Karpas-422 (cell line): Measurements from ENCODE around the gene CHD8. TPM values are rescaled to one million over a fixed set of nuclear protein-coding genes. Genes with fewer than 3 reads are reported as not detected.

Experiments
- DNase-seq: peaks from one replicate; pipeline ENCODE4 v3.0.0-alpha.2; 2015
- H2AFZ ChIP-seq: fragments of 200-600 bp; sonication (generic); 2 replicates; pipeline ENCODE4 v1.6.1; 2014; ENCODE audit warnings: antibody characterized with exemption, low read length, mixed read lengths
- H3K27ac ChIP-seq: fragments of 200-600 bp; sonication (generic); 2 replicates; pipeline ENCODE4 v1.5.1; 2014; ENCODE audit warnings: mild to moderate bottlenecking, low read length, moderate library complexity
- H3K27me3 ChIP-seq: fragments of 200-600 bp; sonication (generic); 2 replicates; pipeline ENCODE4 v1.6.1; 2014; ENCODE audit warnings: low read length, mixed read lengths
- H3K36me3 ChIP-seq: fragments of 200-600 bp; sonication (generic); 2 replicates; pipeline ENCODE4 v1.6.1; 2014; ENCODE audit warnings: low read length, mixed read lengths; ENCODE audit not compliant: insufficient read depth
- H3K4me1 ChIP-seq: fragments of 200-600 bp; sonication (generic); 2 replicates; pipeline ENCODE4 v1.6.1; 2014; ENCODE audit warnings: mild to moderate bottlenecking, low read length, mixed read lengths
- H3K4me2 ChIP-seq: fragments of 200-600 bp; sonication (generic); 2 replicates; pipeline ENCODE4 v1.6.1; 2014; ENCODE audit warnings: low read length, low read depth, mild to moderate bottlenecking; ENCODE audit not compliant: poor library complexity, severe bottlenecking
- H3K4me3 ChIP-seq: fragments of 200-600 bp; sonication (generic); 2 replicates; pipeline ENCODE4 v1.5.1; 2014; ENCODE audit warnings: mild to moderate bottlenecking, antibody characterized with exemption, low read length, mixed read lengths
- H3K79me2 ChIP-seq: fragments of 200-600 bp; sonication (generic); 2 replicates; pipeline ENCODE4 v1.6.1; 2014; ENCODE audit warnings: mild to moderate bottlenecking, low read length, mixed read lengths
- H3K9ac ChIP-seq: fragments of 200-600 bp; sonication (generic); 2 replicates; pipeline ENCODE4 v1.6.0; 2014; ENCODE audit warnings: low read length
- H3K9me2 ChIP-seq: fragments of 200-600 bp; sonication (generic), shearing (Covaris generic); replicated peaks from 2 replicates; pipeline ENCODE4 v1.6.0; 2014; ENCODE audit warnings: mild to moderate bottlenecking, low read length, moderate library complexity; ENCODE audit not compliant: insufficient read depth
- H3K9me3 ChIP-seq: fragments of 300-700, 200-600 bp; sonication (generic); 2 replicates; pipeline ENCODE4 v1.6.1; 2014; ENCODE audit warnings: low read length, mixed read lengths
- H4K20me1 ChIP-seq: fragments of 200-600 bp; sonication (generic); 2 replicates; pipeline ENCODE4 v1.6.1; 2014; ENCODE audit warnings: mild to moderate bottlenecking, antibody characterized with exemption, low read length, low read depth; ENCODE audit not compliant: insufficient read depth
- total RNA-seq: library from RNA; depleted of rRNA; stranded (reverse); fragments of >200 nt; shearing (Covaris generic); gene quantifications from 2 replicates; pipeline ENCODE4 v1.2.3, GENCODE V29; 2014; ENCODE audit warnings: low replicate concordance; rRNA removed

Gene CHD8, protein sequence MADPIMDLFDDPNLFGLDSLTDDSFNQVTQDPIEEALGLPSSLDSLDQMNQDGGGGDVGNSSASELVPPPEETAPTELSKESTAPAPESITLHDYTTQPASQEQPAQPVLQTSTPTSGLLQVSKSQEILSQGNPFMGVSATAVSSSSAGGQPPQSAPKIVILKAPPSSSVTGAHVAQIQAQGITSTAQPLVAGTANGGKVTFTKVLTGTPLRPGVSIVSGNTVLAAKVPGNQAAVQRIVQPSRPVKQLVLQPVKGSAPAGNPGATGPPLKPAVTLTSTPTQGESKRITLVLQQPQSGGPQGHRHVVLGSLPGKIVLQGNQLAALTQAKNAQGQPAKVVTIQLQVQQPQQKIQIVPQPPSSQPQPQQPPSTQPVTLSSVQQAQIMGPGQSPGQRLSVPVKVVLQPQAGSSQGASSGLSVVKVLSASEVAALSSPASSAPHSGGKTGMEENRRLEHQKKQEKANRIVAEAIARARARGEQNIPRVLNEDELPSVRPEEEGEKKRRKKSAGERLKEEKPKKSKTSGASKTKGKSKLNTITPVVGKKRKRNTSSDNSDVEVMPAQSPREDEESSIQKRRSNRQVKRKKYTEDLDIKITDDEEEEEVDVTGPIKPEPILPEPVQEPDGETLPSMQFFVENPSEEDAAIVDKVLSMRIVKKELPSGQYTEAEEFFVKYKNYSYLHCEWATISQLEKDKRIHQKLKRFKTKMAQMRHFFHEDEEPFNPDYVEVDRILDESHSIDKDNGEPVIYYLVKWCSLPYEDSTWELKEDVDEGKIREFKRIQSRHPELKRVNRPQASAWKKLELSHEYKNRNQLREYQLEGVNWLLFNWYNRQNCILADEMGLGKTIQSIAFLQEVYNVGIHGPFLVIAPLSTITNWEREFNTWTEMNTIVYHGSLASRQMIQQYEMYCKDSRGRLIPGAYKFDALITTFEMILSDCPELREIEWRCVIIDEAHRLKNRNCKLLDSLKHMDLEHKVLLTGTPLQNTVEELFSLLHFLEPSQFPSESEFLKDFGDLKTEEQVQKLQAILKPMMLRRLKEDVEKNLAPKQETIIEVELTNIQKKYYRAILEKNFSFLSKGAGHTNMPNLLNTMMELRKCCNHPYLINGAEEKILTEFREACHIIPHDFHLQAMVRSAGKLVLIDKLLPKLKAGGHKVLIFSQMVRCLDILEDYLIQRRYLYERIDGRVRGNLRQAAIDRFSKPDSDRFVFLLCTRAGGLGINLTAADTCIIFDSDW (N-terminal part only)
- total RNA-seq = 152 and 158 TPM in 2 replicates

GRCh38 chr14:21455912-21456667, at the start of gene CHD8:
Gene CHD8, minus strand, starts transcription at chr14:21456123. Its CDS starts 24,480 bp downstream, at chr14:21431643.
- H3K27ac ChIP-seq = peak within 1 kb of the TSS; percentile 78
- H3K9me3 ChIP-seq = no peaks in the 10 kb centered on the region
- peak; percentile 100 for DNase-seq
- peak within 1 kb of the TSS; percentile 91 for H3K4me3 ChIP-seq
- H2AFZ ChIP-seq = peak within 1 kb of the TSS; percentile 80
- no peaks in the 10 kb centered on the region for H3K27me3 ChIP-seq
- 0 out of 2 replicates have a peak, but pooled peaks cover 11% of the 10 kb centered on the region for H4K20me1 ChIP-seq
- no peaks in the 10 kb centered on the region for H3K9me2 ChIP-seq
- peaks cover 9% of the 10 kb centered on the region; the same call in 1 of the 2 replicates for H3K36me3 ChIP-seq
- peak within 1 kb of the TSS; percentile 93 for H3K9ac ChIP-seq
- peaks cover 47% of the 10 kb centered on the region for H3K79me2 ChIP-seq
- H3K4me1 ChIP-seq = peaks cover 26% of the 10 kb centered on the region
- H3K4me2 ChIP-seq = peak within 1 kb of the TSS; percentile 90

GRCh38 chr14:21505012-21505553, 49.2 kb upstream of the CHD8 start:
- H3K4me3 ChIP-seq = no peak overlapping the region
- H4K20me1 ChIP-seq = peaks cover 9% of the 10 kb centered on the region; the same call in 1 of the 2 replicates
- H3K4me2 ChIP-seq = no peak overlapping the region
- H3K9ac ChIP-seq = no peak overlapping the region
- no peak for DNase-seq
- no peaks in the 10 kb centered on the region for H3K9me2 ChIP-seq
- no peaks in the 10 kb centered on the region for H3K9me3 ChIP-seq
- no peaks in the 10 kb centered on the region for H3K27me3 ChIP-seq
- peaks cover 51% of the 10 kb centered on the region for H3K36me3 ChIP-seq
- H2AFZ ChIP-seq = no peak overlapping the region
- peak overlapping the region; percentile 5; the same call in 1 of the 2 replicates for H3K27ac ChIP-seq
- peaks cover 65% of the 10 kb centered on the region for H3K79me2 ChIP-seq
- H3K4me1 ChIP-seq = peaks cover 12% of the 10 kb centered on the region

GRCh38 chr14:21503376-21503775, 47.5 kb upstream of the CHD8 start:
- H3K9me2 ChIP-seq = no peaks in the 10 kb centered on the region
- H3K36me3 ChIP-seq = peaks cover 66% of the 10 kb centered on the region
- H3K4me2 ChIP-seq = no peak overlapping the region
- no peak overlapping the region for H3K4me3 ChIP-seq
- H3K27ac ChIP-seq = no peak overlapping the region
- no peak overlapping the region for H2AFZ ChIP-seq
- peaks cover 48% of the 10 kb centered on the region for H3K79me2 ChIP-seq
- H4K20me1 ChIP-seq = 0 out of 2 replicates have a peak, but pooled peaks cover 5% of the 10 kb centered on the region
- no peaks in the 10 kb centered on the region for H3K9me3 ChIP-seq
- H3K27me3 ChIP-seq = no peaks in the 10 kb centered on the region
- DNase-seq = no peak
- H3K4me1 ChIP-seq = peaks cover 4% of the 10 kb centered on the region
- H3K9ac ChIP-seq = no peak overlapping the region

DNA sequence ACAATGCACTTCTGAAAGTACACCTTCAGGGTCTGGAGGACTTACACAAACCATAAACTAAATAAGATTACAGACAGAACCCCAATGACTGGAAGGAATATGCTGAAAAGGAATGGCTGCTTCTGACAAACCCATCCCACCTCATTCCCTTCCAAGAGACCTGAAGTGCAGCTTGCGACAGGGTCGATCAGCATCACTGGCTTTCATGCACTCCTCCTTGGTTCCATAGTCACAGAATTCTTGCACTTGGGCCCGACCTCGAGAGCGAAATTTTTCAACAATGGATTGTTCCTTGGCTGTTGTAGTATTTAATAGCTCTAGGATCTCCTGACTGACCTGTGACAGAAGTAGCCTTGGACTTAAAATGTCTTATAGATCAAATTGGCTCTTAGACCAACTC, 45.6 kb upstream of the CHD8 start:
- no peaks in the 10 kb centered on the region for H3K27me3 ChIP-seq

GRCh38 chr14:21498540-21499526, 42.9 kb upstream of the CHD8 start:
- no peak overlapping the region for H2AFZ ChIP-seq
- peaks cover 8% of the 10 kb centered on the region for H3K79me2 ChIP-seq
- peaks cover 78% of the 10 kb centered on the region for H3K36me3 ChIP-seq
- H3K27me3 ChIP-seq = no peaks in the 10 kb centered on the region
- peaks cover 4% of the 10 kb centered on the region for H3K4me1 ChIP-seq
- DNase-seq = peak; percentile 86
- H3K4me3 ChIP-seq = no peak overlapping the region
- H3K4me2 ChIP-seq = no peak overlapping the region
- no peaks in the 10 kb centered on the region for H3K9me3 ChIP-seq
- H4K20me1 ChIP-seq = 0 out of 2 replicates have a peak, but pooled peaks cover 4% of the 10 kb centered on the region
- H3K9ac ChIP-seq = no peak overlapping the region
- H3K9me2 ChIP-seq = no peaks in the 10 kb centered on the region
- no peak overlapping the region for H3K27ac ChIP-seq

More for the DNA sequence above, 45.6 kb upstream of the CHD8 start:
- Histone ChIP-seq H4K20me1 (0 out of 2 replicates have a peak, but pooled peaks cover 5% of the 10 kb centered on the region), H3K27ac (no peak overlapping the region), H3K79me2 (peaks cover 32% of the 10 kb centered on the region), H3K9me2 (no peaks in the 10 kb centered on the region), H2AFZ (no peak overlapping the region), H3K4me3 (no peak overlapping the region), H3K4me1 (peaks cover 4% of the 10 kb centered on the region), H3K4me2 (no peak overlapping the region), H3K36me3 (peaks cover 74% of the 10 kb centered on the region; the same call in 1 of the 2 replicates), H3K9me3 (no peaks in the 10 kb centered on the region), H3K9ac (no peak overlapping the region)
- no peak for DNase-seq

DNA sequence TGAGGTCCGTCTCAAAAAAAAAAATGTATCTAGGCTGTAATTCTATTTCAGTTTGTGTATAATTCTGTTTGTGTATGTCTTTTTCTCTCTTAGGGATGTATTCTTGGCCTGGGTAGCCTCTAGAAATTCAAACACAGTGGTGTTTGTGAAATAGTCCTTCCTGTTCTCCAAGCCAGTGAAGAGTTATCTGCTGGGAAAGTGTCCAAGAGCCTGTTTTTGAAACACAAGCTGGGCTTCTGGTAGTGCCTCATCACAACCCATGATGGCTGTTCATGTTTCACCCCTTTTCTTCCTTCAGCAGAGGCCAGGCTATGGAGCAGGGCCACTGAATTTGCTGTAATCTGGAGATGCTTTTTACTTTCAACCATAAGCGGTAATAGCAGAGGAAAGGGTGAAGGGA, 40.5 kb upstream of the CHD8 start:
- no peak for DNase-seq
- H3K4me1 ChIP-seq = peaks cover 4% of the 10 kb centered on the region
- H3K36me3 ChIP-seq = peaks cover 70% of the 10 kb centered on the region
- no peak overlapping the region for H3K4me2 ChIP-seq
- peaks cover 3% of the 10 kb centered on the region; the same call in 1 of the 2 replicates for H3K79me2 ChIP-seq
- H3K9me3 ChIP-seq = no peaks in the 10 kb centered on the region
- no peaks in the 10 kb centered on the region for H3K27me3 ChIP-seq
- no peak overlapping the region for H3K4me3 ChIP-seq
- H3K27ac ChIP-seq = no peak overlapping the region
- no peak overlapping the region for H3K9ac ChIP-seq
- 0 out of 2 replicates have a peak, but pooled peaks cover under 1% of the 10 kb centered on the region for H4K20me1 ChIP-seq
- H3K9me2 ChIP-seq = no peaks in the 10 kb centered on the region
- no peak overlapping the region for H2AFZ ChIP-seq
